ENCODE measurements around the gene SH2D3C.

DNA sequence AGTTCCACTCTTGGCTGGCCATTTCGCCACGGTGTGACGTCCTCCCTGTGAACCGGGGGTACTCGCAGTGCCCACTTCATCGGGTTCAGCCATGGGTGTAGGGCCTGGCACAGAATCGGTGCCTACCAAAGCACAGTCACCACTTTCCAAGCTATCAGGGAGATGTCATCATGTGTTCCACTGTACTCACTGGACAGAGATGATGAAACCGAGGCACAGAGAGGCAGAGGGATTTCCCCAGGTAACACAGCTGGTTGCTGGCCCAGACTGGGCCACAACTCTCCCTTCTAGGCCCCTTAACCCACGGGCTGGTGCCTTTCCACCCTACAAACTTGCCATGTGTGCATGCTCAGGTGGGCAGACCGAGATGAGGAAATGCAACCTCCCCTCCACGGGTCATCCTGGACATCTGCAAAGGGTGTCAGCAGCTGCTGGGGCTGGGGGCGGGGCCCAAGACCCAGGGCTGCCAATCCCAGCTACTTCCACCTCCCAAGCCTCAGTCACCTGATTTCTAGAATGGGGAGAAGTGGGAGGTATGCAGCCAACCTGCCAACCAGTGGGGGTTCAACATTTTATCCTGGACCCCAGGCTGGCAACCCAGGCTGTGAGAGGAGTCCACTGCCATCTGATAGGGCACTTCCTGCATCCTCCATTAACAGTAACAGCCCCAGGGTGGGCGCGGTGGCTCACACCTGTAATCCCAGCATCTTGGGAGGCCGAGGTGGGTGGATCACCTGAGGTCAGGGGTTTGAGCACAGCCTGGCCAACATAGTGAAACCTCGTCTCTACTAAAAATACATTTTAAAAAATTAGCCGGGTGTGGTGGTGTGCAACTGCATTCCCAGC is 893 bp upstream of the SH2D3C start:
- TF ChIP-seq EP300 (IDR thresholded peaks at IDR 0.05) (no peak), ZFP36 (IDR thresholded peaks at IDR 0.05; ENCODE audit: borderline replicate concordance, partially characterized antibody) (peak; percentile 13), KDM5A (IDR thresholded peaks at IDR 0.05) (no peak), RCOR1 (IDR thresholded peaks at IDR 0.05; ENCODE audit: low read depth, low read length) (no peak), POLR2A (IDR thresholded peaks at IDR 0.05; ENCODE audit: low read length) (no peak), JUN (IDR thresholded peaks at IDR 0.05) (no peak), RFX5 (IDR thresholded peaks at IDR 0.05) (no peak), HOXB5 (CRISPR knock-in tag; IDR thresholded peaks at IDR 0.05) (no peak), ZC3H11A (IDR thresholded peaks at IDR 0.05) (no peak), RARB (CRISPR knock-in tag; IDR thresholded peaks at IDR 0.05) (no peak)
- TF ChIP-seq, protein P1, sequence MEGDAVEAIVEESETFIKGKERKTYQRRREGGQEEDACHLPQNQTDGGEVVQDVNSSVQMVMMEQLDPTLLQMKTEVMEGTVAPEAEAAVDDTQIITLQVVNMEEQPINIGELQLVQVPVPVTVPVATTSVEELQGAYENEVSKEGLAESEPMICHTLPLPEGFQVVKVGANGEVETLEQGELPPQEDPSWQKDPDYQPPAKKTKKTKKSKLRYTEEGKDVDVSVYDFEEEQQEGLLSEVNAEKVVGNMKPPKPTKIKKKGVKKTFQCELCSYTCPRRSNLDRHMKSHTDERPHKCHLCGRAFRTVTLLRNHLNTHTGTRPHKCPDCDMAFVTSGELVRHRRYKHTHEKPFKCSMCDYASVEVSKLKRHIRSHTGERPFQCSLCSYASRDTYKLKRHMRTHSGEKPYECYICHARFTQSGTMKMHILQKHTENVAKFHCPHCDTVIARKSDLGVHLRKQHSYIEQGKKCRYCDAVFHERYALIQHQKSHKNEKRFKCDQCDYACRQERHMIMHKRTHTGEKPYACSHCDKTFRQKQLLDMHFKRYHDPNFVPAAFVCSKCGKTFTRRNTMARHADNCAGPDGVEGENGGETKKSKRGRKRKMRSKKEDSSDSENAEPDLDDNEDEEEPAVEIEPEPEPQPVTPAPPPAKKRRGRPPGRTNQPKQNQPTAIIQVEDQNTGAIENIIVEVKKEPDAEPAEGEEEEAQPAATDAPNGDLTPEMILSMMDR (IDR thresholded peaks at IDR 0.05), result no peak
- TF ChIP-seq, protein P2, sequence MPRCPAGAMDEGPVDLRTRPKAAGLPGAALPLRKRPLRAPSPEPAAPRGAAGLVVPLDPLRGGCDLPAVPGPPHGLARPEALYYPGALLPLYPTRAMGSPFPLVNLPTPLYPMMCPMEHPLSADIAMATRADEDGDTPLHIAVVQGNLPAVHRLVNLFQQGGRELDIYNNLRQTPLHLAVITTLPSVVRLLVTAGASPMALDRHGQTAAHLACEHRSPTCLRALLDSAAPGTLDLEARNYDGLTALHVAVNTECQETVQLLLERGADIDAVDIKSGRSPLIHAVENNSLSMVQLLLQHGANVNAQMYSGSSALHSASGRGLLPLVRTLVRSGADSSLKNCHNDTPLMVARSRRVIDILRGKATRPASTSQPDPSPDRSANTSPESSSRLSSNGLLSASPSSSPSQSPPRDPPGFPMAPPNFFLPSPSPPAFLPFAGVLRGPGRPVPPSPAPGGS (IDR thresholded peaks at IDR 0.05), result no peak
- TF ChIP-seq, protein P3, sequence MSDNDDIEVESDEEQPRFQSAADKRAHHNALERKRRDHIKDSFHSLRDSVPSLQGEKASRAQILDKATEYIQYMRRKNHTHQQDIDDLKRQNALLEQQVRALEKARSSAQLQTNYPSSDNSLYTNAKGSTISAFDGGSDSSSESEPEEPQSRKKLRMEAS (IDR thresholded peaks at IDR 0.05), result no peak

All from A549 (cell line).